Measurements from ENCODE around the gene PCSK1. TPM values are rescaled to one million over a fixed set of nuclear protein-coding genes. Genes with fewer than 3 reads are reported as not detected.
A peak's percentile ranks its signal among the peaks of the same experiment; 100 is the strongest.

The PCSK1 gene
- total RNA-seq = not detected in 2 replicates
- long read RNA-seq = 0 reads

- H3K27ac Mint-ChIP-seq (ENCODE audit: unreplicated experiment) = no peak within 1 kb of the TSS
- H3K36me3 Mint-ChIP-seq (ENCODE audit: unreplicated experiment) = no peaks in the 10 kb centered on the region
- peak within 1 kb of the TSS; percentile 23 for H3K4me3 Mint-ChIP-seq (ENCODE audit: unreplicated experiment)
- TF ChIP-seq CTCF (IDR thresholded peaks at IDR 0.05) = no peak
- DNase-seq (ENCODE audit: extremely low spot score, unreplicated experiment) = no peak
- H3K27me3 Mint-ChIP-seq (ENCODE audit: unreplicated experiment) = peaks cover 78% of the 10 kb centered on the region
- no peaks in the 10 kb centered on the region for H3K9me3 Mint-ChIP-seq (ENCODE audit: unreplicated experiment)
- peaks cover 28% of the 10 kb centered on the region for H3K4me1 Mint-ChIP-seq (ENCODE audit: unreplicated experiment)
These were observed at the start of gene PCSK1 for GRCh38 chr5:96433066-96433447. PCSK1 (minus strand) TSS chr5:96433248; CDS start chr5:96433042, 206 bp downstream.

DNA sequence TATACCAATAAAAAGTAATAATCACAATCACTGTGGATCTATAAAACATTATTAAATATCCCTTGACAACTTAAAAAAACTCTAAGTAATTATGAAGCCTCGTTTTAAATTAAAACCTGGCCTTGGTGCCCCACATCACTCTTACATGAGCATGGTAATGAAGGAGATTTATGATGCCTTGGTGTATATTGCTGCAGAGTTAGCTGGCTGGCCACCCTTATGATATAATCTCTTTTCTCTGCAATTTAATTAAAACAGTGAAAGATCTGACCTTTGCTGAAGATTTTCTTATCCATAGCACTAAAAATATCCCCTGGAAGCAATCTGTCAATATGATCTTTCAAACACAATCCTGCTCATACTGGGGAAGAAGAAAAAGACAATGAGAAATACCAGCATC is 48.8 kb upstream of the PCSK1 start:
- no peak overlapping the region for H3K27ac Mint-ChIP-seq (ENCODE audit: unreplicated experiment)
- no peaks in the 10 kb centered on the region for H3K4me1 Mint-ChIP-seq (ENCODE audit: unreplicated experiment)
- H3K27me3 Mint-ChIP-seq (ENCODE audit: unreplicated experiment) = peaks cover 20% of the 10 kb centered on the region
- no peak overlapping the region for H3K4me3 Mint-ChIP-seq (ENCODE audit: unreplicated experiment)
- H3K36me3 Mint-ChIP-seq (ENCODE audit: unreplicated experiment) = no peaks in the 10 kb centered on the region
- no peak for TF ChIP-seq CTCF (IDR thresholded peaks at IDR 0.05)
- no peak for DNase-seq (ENCODE audit: extremely low spot score, unreplicated experiment)
- H3K9me3 Mint-ChIP-seq (ENCODE audit: unreplicated experiment) = no peaks in the 10 kb centered on the region

DNA sequence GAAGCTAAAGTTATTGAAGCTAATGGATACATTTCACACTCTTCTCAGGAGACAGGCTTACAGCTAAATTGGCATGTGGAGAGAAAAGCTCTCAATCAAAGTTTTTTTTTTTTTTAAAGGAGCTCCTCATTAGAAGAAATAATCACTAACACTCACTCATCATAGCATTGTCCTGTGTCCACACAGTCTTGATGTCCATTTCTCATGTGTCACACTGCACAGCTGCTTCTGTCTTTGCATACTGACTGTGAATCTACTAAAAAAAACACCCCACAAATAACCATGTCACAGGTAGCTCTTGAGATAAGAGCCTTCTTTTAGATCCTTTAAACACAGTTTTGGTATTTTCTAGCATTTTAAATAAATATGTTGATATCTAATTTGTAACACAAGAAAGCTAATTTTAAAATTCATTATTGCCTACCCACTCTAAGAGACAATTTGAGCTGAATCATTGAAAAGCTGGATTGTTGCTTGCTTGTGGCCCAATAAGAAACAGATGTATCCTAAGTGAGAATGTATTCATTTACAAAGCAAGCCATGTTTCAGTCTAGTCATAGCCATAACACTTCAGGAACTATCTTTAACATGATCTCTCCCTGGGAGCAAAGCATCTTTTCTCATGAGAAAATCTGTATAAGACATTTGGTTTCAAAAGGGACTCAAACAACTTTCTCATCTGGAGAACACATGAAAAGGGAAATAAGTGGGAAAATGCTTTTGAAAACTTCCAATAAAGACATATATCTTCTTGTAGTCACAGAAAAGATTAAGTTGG is 48.1 kb upstream of the PCSK1 start:
- no peaks in the 10 kb centered on the region for H3K36me3 Mint-ChIP-seq (ENCODE audit: unreplicated experiment)
- H3K9me3 Mint-ChIP-seq (ENCODE audit: unreplicated experiment) = no peaks in the 10 kb centered on the region
- peaks cover 25% of the 10 kb centered on the region for H3K27me3 Mint-ChIP-seq (ENCODE audit: unreplicated experiment)
- no peak overlapping the region for H3K27ac Mint-ChIP-seq (ENCODE audit: unreplicated experiment)
- no peak overlapping the region for H3K4me3 Mint-ChIP-seq (ENCODE audit: unreplicated experiment)
- no peak for TF ChIP-seq CTCF (IDR thresholded peaks at IDR 0.05)
- DNase-seq (ENCODE audit: extremely low spot score, unreplicated experiment) = no peak
- no peaks in the 10 kb centered on the region for H3K4me1 Mint-ChIP-seq (ENCODE audit: unreplicated experiment)

DNA sequence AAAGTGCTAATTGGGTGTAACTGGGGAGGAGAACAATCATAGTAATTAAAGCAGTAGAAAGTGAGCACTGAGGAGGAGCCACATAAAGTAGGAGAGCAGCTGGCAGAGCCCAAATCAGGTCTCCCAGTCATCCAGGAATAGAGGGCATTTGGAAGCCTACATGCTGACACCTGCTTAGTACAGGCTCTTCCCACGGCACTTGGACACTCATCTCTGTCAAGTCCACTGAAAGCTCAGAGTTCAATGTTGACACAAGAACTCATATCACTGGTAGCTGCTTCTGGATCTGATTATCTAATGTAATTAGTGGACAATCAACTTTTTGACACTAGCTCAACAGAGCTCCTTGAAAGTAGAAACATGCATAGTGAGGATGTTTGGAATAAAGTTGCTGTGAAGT is 45.9 kb upstream of the PCSK1 start:
- H3K36me3 Mint-ChIP-seq (ENCODE audit: unreplicated experiment) = no peaks in the 10 kb centered on the region
- no peak overlapping the region for H3K4me3 Mint-ChIP-seq (ENCODE audit: unreplicated experiment)
- H3K4me1 Mint-ChIP-seq (ENCODE audit: unreplicated experiment) = no peaks in the 10 kb centered on the region
- H3K27me3 Mint-ChIP-seq (ENCODE audit: unreplicated experiment) = peaks cover 20% of the 10 kb centered on the region
- no peak for DNase-seq (ENCODE audit: extremely low spot score, unreplicated experiment)
- H3K9me3 Mint-ChIP-seq (ENCODE audit: unreplicated experiment) = no peaks in the 10 kb centered on the region
- no peak for TF ChIP-seq CTCF (IDR thresholded peaks at IDR 0.05)
- no peak overlapping the region for H3K27ac Mint-ChIP-seq (ENCODE audit: unreplicated experiment)

GRCh38 chr5:96476654-96477053 is 43.6 kb upstream of the PCSK1 start:
- TF ChIP-seq CTCF (IDR thresholded peaks at IDR 0.05) = no peak
- no peak for DNase-seq (ENCODE audit: extremely low spot score, unreplicated experiment)
- H3K36me3 Mint-ChIP-seq (ENCODE audit: unreplicated experiment) = no peaks in the 10 kb centered on the region
- H3K27ac Mint-ChIP-seq (ENCODE audit: unreplicated experiment) = no peak overlapping the region
- H3K4me3 Mint-ChIP-seq (ENCODE audit: unreplicated experiment) = no peak overlapping the region
- H3K27me3 Mint-ChIP-seq (ENCODE audit: unreplicated experiment) = peaks cover 29% of the 10 kb centered on the region
- no peaks in the 10 kb centered on the region for H3K9me3 Mint-ChIP-seq (ENCODE audit: unreplicated experiment)
- no peaks in the 10 kb centered on the region for H3K4me1 Mint-ChIP-seq (ENCODE audit: unreplicated experiment)

Measured in osteocyte (in vitro differentiated cells).